ENCODE data around the gene UGT1A9.

- TF ChIP-seq POLR2AphosphoS5 (IDR thresholded peaks at IDR 0.05; ENCODE audit: low read depth) (no peak), CTCF (IDR thresholded peaks at IDR 0.05; ENCODE audit: insufficient read depth, low read length) (no peak)
These were observed 117.9 kb downstream of the UGT1A9 start for GRCh38 chr2:233789554-233789953.
